GM12891 (cell line): Measurements from ENCODE around the gene SETD1B.

Experiments
- PAX5 ChIP-seq: IDR thresholded peaks from 2 replicates; pipeline ENCODE4 v1.6.1; 2011; ENCODE audit warnings: low read length, moderate library complexity, mild to moderate bottlenecking; ENCODE audit not compliant: insufficient read depth, severe bottlenecking
- POLR2A ChIP-seq: IDR thresholded peaks from 2 replicates; pipeline ENCODE4 v1.6.1; 2011; ENCODE audit warnings: low read depth, low read length, control low read depth
- POLR2AphosphoS5 ChIP-seq: IDR thresholded peaks from 2 replicates; pipeline ENCODE4 v1.6.1; 2011; ENCODE audit warnings: low read depth, low read length, control low read depth
- POU2F2 ChIP-seq: IDR thresholded peaks from 2 replicates; pipeline ENCODE4 v1.6.1; 2011; ENCODE audit warnings: low read depth, mild to moderate bottlenecking, control low read depth, low read length, moderate library complexity
- SPI1 ChIP-seq: IDR thresholded peaks from 2 replicates; pipeline ENCODE4 v1.6.1; 2011; ENCODE audit warnings: low read depth, low read length, control low read depth
- TAF1 ChIP-seq: IDR thresholded peaks from 2 replicates; pipeline ENCODE4 v1.6.1; 2011; ENCODE audit warnings: low read depth, low read length, control low read depth

- TF ChIP-seq POLR2A (no peak), POLR2AphosphoS5 (no peak), TAF1 (no peak), PAX5 (no peak), SPI1 (no peak), POU2F2 (no peak)
These were observed 20.0 kb upstream of the SETD1B start for GRCh38 chr12:121783766-121784165.
